Stomach smooth muscle (tissue), 2 donors: ENCODE measurements around the gene ARMCX5.

Experiments used
- H3K27ac ChIP-seq: one replicate; pipeline ENCODE4 v1.7.0; 2013; ENCODE audit warnings: mild to moderate bottlenecking, low read length, inconsistent platforms
- H3K27me3 ChIP-seq, 2 donors: one replicate each; pipeline ENCODE4 v1.7.0; 2013; ENCODE audit warnings: low read length in 2 of 2; ENCODE audit not compliant: insufficient read depth in 2 of 2, control insufficient read depth in 1 of 2
- H3K36me3 ChIP-seq, 2 donors: one replicate each; pipeline ENCODE4 v1.7.0; 2013; ENCODE audit warnings: low read length in 2 of 2; ENCODE audit not compliant: control insufficient read depth in 2 of 2, insufficient read depth in 2 of 2
- H3K4me1 ChIP-seq: one replicate; pipeline ENCODE4 v1.7.0; 2013; ENCODE audit warnings: low read length; ENCODE audit not compliant: control insufficient read depth, insufficient read depth
- H3K4me3 ChIP-seq, 2 donors: one replicate each; pipeline ENCODE4 v1.7.0; 2013; ENCODE audit warnings: low read length in 2 of 2
- H3K9ac ChIP-seq, 2 donors: one replicate each; pipeline ENCODE4 v1.7.0; 2013; ENCODE audit warnings: low read length in 2 of 2, mild to moderate bottlenecking in 1 of 2
- H3K9me3 ChIP-seq, 2 donors: one replicate each; pipeline ENCODE4 v1.7.0; 2013; ENCODE audit warnings: low read length in 2 of 2; ENCODE audit not compliant: control insufficient read depth in 2 of 2
- donor health status: healthy.
- donor health status: Pancreatic carcinoma.

Gene ARMCX5

GRCh38 chrX:102627640-102628039 is 28.3 kb downstream of the ARMCX5 start:
- Histone ChIP-seq H3K27ac (no peak overlapping the region), H3K4me1 (no peaks in the 10 kb centered on the region), H3K4me3 (no peak overlapping the region), H3K36me3 (no peaks in the 10 kb centered on the region), H3K9me3 (no peaks in the 10 kb centered on the region), H3K27me3 (no peaks in the 10 kb centered on the region), H3K9ac (no peak overlapping the region)

- Histone ChIP-seq H3K36me3 (no peaks in the 10 kb centered on the region), H3K4me3 (no peak overlapping the region), H3K27ac (no peak overlapping the region), H3K27me3 (no peaks in the 10 kb centered on the region), H3K9ac (no peak overlapping the region), H3K9me3 (no peaks in the 10 kb centered on the region), H3K4me1 (no peaks in the 10 kb centered on the region)
Observed at GRCh38 chrX:102637561-102637960, 38.2 kb downstream of the ARMCX5 start.

- H3K4me3 ChIP-seq: peak overlapping the region; percentile 79 to 85
- peaks cover 11% of the 10 kb centered on the region for H3K4me1 ChIP-seq
- H3K9me3 ChIP-seq: no peaks in the 10 kb centered on the region
- peak overlapping the region; percentile 81 to 84 for H3K9ac ChIP-seq
- H3K36me3 ChIP-seq: no peaks in the 10 kb centered on the region
- H3K27ac ChIP-seq: peak overlapping the region; percentile 77
- peaks cover 0 to 9% of the 10 kb centered on the region in 2 donors for H3K27me3 ChIP-seq
Observed at GRCh38 chrX:102650903-102651241, 51.6 kb downstream of the ARMCX5 start.

- Histone ChIP-seq H3K27me3 (peaks cover 0 to 9% of the 10 kb centered on the region in 2 donors), H3K9me3 (no peaks in the 10 kb centered on the region), H3K4me1 (peaks cover 14% of the 10 kb centered on the region), H3K36me3 (no peaks in the 10 kb centered on the region), H3K4me3 (peak within 1 kb of the TSS; percentile 79 to 85), H3K9ac (peak within 1 kb of the TSS; percentile 81 to 84), H3K27ac (peak within 1 kb of the TSS; percentile 77)
Observed at GRCh38 chrX:102651242-102652011, 52.1 kb downstream of the ARMCX5 start, which contains the start of gene GPRASP1. Gene GPRASP1, plus strand, starts transcription at chrX:102651483. Its CDS starts 2,431 bp downstream, at chrX:102653914.

DNA sequence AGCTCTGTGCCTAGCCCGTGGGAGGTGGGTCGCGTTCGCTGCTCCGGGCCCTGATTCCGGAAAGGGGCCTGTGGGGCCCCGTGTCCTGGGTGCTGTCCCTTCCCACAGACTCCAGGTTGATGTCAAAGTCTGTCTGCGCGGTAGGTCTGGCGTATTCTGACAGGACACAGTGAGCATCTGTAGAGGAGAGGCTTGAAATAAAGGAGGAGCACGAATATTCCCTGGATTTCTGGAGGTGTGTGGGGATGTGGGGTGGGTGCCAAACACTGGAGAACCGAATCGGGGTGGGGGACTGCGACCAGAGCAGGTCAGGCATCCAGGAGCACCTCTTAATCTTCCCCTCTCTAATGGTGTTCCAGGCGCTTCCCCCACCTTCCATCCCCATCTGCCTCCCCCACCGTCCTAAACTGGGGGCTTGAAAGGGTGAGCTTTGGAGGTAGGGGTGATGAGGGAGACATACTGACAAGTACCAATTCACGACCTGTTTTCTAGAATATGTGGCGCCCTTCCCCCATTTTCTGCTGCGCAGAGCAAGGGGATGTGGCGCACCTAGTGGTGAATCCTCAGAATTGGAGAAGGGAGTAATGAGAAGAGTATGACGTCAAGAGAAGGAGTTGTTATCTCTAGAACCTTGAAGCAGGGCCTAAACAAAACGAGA is 52.8 kb downstream of the ARMCX5 start:
- peaks cover 14% of the 10 kb centered on the region for H3K4me1 ChIP-seq
- H3K27ac ChIP-seq: peak overlapping the region; percentile 77
- H3K27me3 ChIP-seq: peaks cover 0 to 9% of the 10 kb centered on the region in 2 donors
- no peaks in the 10 kb centered on the region for H3K9me3 ChIP-seq
- peak overlapping the region; percentile 79 to 85 for H3K4me3 ChIP-seq
- H3K36me3 ChIP-seq: no peaks in the 10 kb centered on the region
- H3K9ac ChIP-seq: peak overlapping the region; percentile 81 to 84
